SK-N-SH (cell line): ENCODE measurements around the gene ARHGEF6. TPM values are rescaled to one million over a fixed set of nuclear protein-coding genes. Genes with fewer than 3 reads are reported as not detected.

Experiments
- CTCF ChIA-PET: fragments of 300-600, 350-600 bp; formaldehyde crosslinking; extraction: SDS; loops from one replicate; lab custom pipeline; 2021; lab: Yijun Ruan, JAX
- POLR2A ChIA-PET: fragments of 350-600 bp; sonication (Branson Sonifier 250); formaldehyde crosslinking; extraction: SDS; loops from one replicate; lab custom pipeline; 2020; ENCODE audit warnings: antibody characterized with exemption, inconsistent platforms; lab: Yijun Ruan, JAX
- DNase-seq: peaks from one replicate; pipeline ENCODE4 v3.0.0; 2012
- H2AFZ ChIP-seq: fragments of 200-600 bp; sonication (generic); 2 replicates; pipeline ENCODE4 v1.8.1; 2016; ENCODE audit warnings: antibody characterized with exemption, mild to moderate bottlenecking, low read depth
- H3F3A ChIP-seq: fragments of 200-600 bp; sonication (generic); replicated peaks from 2 replicates; pipeline ENCODE3; 2016; ENCODE audit warnings: antibody characterized with exemption, mild to moderate bottlenecking; ENCODE audit not compliant: insufficient read depth
- H3K27ac ChIP-seq, 2 experiments: fragments of 200-500 bp in 1 of 2; fragments of 200-600 bp in 1 of 2; sonication (Bioruptor generic) in 1 of 2; sonication (generic), shearing (Covaris generic) in 1 of 2; 2 replicates each; pipeline versions ENCODE4 v1.5.1 to v1.6.1; 2014 to 2016; ENCODE audit warnings: low read depth in 2 of 2, inconsistent platforms in 1 of 2, low read length in 1 of 2, mild to moderate bottlenecking in 1 of 2, mixed read lengths in 1 of 2
- H3K27me3 ChIP-seq: fragments of 200-600 bp; sonication (generic), shearing (Covaris generic); 2 replicates; pipeline ENCODE4 v1.6.1; 2016; ENCODE audit warnings: mixed run types; ENCODE audit not compliant: insufficient read depth
- H3K36me3 ChIP-seq, 2 experiments: fragments of 200-500 bp in 1 of 2; fragments of 200-600 bp in 1 of 2; sonication (Bioruptor generic) in 1 of 2; sonication (generic) in 1 of 2; replicated peaks in 1 of 2; 2 replicates each; pipeline versions ENCODE3 to v1.5.1; 2014 to 2016; ENCODE audit warnings: low read length in 1 of 2, mild to moderate bottlenecking in 1 of 2; ENCODE audit not compliant: insufficient read depth in 2 of 2, control insufficient read depth in 1 of 2
- H3K4me1 ChIP-seq, 2 experiments: fragments of 200-500 bp in 1 of 2; fragments of 200-600 bp in 1 of 2; sonication (Bioruptor generic) in 1 of 2; sonication (generic), shearing (Covaris generic) in 1 of 2; 2 replicates each; pipeline versions ENCODE4 v1.5.1 to v1.6.1; 2014 to 2016; ENCODE audit warnings: low read depth in 1 of 2, low read length in 1 of 2, mixed run types in 1 of 2; ENCODE audit not compliant: insufficient read depth in 2 of 2, control insufficient read depth in 1 of 2
- H3K4me2 ChIP-seq: fragments of 200-600 bp; sonication (generic), shearing (Covaris generic); 2 replicates; pipeline ENCODE4 v1.6.1; 2017; ENCODE audit warnings: mixed run types
- H3K4me3 ChIP-seq, 2 experiments: fragments of 200-500 bp in 1 of 2; fragments of 200-600 bp in 1 of 2; sonication (Bioruptor generic) in 1 of 2; sonication (generic), shearing (Covaris generic) in 1 of 2; 2 replicates each; pipeline versions ENCODE4 v1.5.1 to v1.8.1; 2014 to 2016; ENCODE audit warnings: low read depth in 2 of 2, inconsistent platforms in 1 of 2, low read length in 1 of 2, mild to moderate bottlenecking in 1 of 2, mixed read lengths in 1 of 2, moderate library complexity in 1 of 2
- H3K79me2 ChIP-seq: fragments of 200-600 bp; sonication (generic); 2 replicates; pipeline ENCODE4 v1.8.1; 2017; ENCODE audit warnings: mild to moderate bottlenecking; ENCODE audit not compliant: insufficient read depth
- H3K9ac ChIP-seq: fragments of 200-600 bp; sonication (generic); 2 replicates; pipeline ENCODE4 v1.6.1; 2017; ENCODE audit warnings: mixed run types
- H3K9me2 ChIP-seq: fragments of 200-600 bp; sonication (generic); 2 replicates; pipeline ENCODE4 v1.6.1; 2017; ENCODE audit warnings: mixed run types
- H3K9me3 ChIP-seq: fragments of 200-600 bp; sonication (generic); 2 replicates; pipeline ENCODE4 v1.6.1; 2017; ENCODE audit warnings: mixed run types, mild to moderate bottlenecking, moderate library complexity
- H4K20me1 ChIP-seq: fragments of 200-600 bp; sonication (generic); 2 replicates; pipeline ENCODE4 v1.6.1; 2017; ENCODE audit warnings: mild to moderate bottlenecking, mixed run types; ENCODE audit not compliant: insufficient read depth
- CHD2 ChIP-seq: fragments of 150-350 bp; IDR thresholded peaks from 2 replicates; pipeline ENCODE4 v1.6.1; 2018; ENCODE audit warnings: low read length; ENCODE audit not compliant: partially characterized antibody
- ELF1 ChIP-seq: IDR thresholded peaks from 2 replicates; pipeline ENCODE4 v1.4.0; 2012
- EP300 ChIP-seq, 2 experiments: IDR thresholded peaks; 2 replicates each; pipeline versions ENCODE4 v1.4.0 to v1.6.1; 2012; ENCODE audit warnings: borderline replicate concordance in 1 of 2, low read depth in 1 of 2, low read length in 1 of 2
- FOXJ3 ChIP-seq: sonication (generic); formaldehyde crosslinking; IDR thresholded peaks from 2 replicates; pipeline ENCODE4 v1.5.1; 2020; ENCODE audit warnings: mild to moderate bottlenecking, missing genetic modification reagents
- FOXM1 ChIP-seq: IDR thresholded peaks from 2 replicates; pipeline ENCODE4 v1.4.0; 2012; ENCODE audit warnings: low read depth, mild to moderate bottlenecking
- GABPA ChIP-seq: IDR thresholded peaks from 2 replicates; pipeline ENCODE4 v1.4.0; 2012; ENCODE audit warnings: low read depth, mild to moderate bottlenecking
- JUND ChIP-seq: IDR thresholded peaks from 2 replicates; pipeline ENCODE4 v1.4.0; 2012
- MEF2A ChIP-seq: IDR thresholded peaks from 2 replicates; pipeline ENCODE4 v1.4.0; 2012; ENCODE audit warnings: low read depth, borderline replicate concordance
- MXI1 ChIP-seq: IDR thresholded peaks from 2 replicates; pipeline ENCODE4 v1.6.1; 2012; ENCODE audit warnings: mild to moderate bottlenecking, low read depth, low read length, improper control_type of control experiment
- NRF1 ChIP-seq: IDR thresholded peaks from 2 replicates; pipeline ENCODE4 v1.6.1; 2012; ENCODE audit warnings: low read depth, mild to moderate bottlenecking, low read length
- RCOR1 ChIP-seq: fragments of 150-350 bp; IDR thresholded peaks from 2 replicates; pipeline ENCODE4 v1.6.1; 2017; ENCODE audit warnings: antibody characterized with exemption, low read length
- SIN3A ChIP-seq: IDR thresholded peaks from 2 replicates; pipeline ENCODE4 v1.6.1; 2012; ENCODE audit warnings: low read depth, mild to moderate bottlenecking, low read length, moderate library complexity, borderline replicate concordance
- YY1 ChIP-seq: IDR thresholded peaks from 2 replicates; pipeline ENCODE4 v1.4.0; 2012; ENCODE audit warnings: low read depth, mild to moderate bottlenecking
- WGBS: methylation state at CpG from one replicate; pipeline ENCODE4 v1.1.6; 2017; ENCODE audit warnings: low lambda C conversion rate; 5-methylcytosine and 5-hydroxymethylcytosine counted together
- polyA plus RNA-seq, 3 experiments: library from polyadenylated mRNA; depleted of rRNA; stranded (reverse); fragments of >200 nt; gene quantifications; 2 replicates each; pipeline ENCODE4 v1.2.3, GENCODE V29; 2012
- TF ChIP-seq, protein P1 (sequence below): IDR thresholded peaks from 2 replicates; pipeline ENCODE4; 2012
- TF ChIP-seq, protein P2 (sequence below): IDR thresholded peaks from 2 replicates; pipeline ENCODE4 v1.4.0; 2012; ENCODE audit warnings: low read depth
- TF ChIP-seq, protein P3 (sequence below): IDR thresholded peaks from 2 replicates; pipeline ENCODE4 v1.4.0; 2012; ENCODE audit warnings: low read depth, borderline replicate concordance
- TF ChIP-seq, protein P4 (sequence below): fragments of 150-350 bp; IDR thresholded peaks from 2 replicates; pipeline ENCODE4 v1.6.1; 2017; ENCODE audit warnings: antibody characterized with exemption, low read length, low read depth, borderline replicate concordance
- TF ChIP-seq, protein P5 (sequence below): IDR thresholded peaks from 2 replicates; pipeline ENCODE4 v1.4.0; 2012; ENCODE audit warnings: low read depth, borderline replicate concordance
- TF ChIP-seq, protein P6 (sequence below): fragments of 150-350 bp; IDR thresholded peaks from 2 replicates; pipeline ENCODE4 v1.6.1; 2016; ENCODE audit warnings: mild to moderate bottlenecking, low read depth, low read length

Gene ARHGEF6
- polyA plus RNA-seq, 1 of the 3 experiments (the other 2 are of a cell fraction): 2.7 TPM

DNA sequence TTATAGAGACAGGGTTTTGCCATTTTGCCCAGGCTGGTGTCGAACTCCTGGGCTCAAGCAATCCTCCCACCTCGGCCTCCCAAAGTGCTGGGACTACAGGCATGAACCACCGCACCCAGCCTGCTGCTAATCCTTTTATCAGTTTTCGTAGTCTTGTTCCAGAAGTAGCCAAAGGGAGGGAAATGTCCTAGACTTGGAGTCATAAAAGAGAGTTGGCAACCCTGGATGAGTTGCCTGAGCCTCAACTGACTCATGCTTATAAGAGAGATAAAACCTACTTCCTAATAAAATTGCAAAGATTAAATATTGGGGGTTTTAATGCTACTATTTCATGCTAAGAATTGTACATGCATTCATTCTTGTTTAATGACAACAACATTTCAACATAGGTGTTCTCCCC lies 88.5 kb downstream of the ARHGEF6 start:
- H3K4me2 ChIP-seq: no peak overlapping the region
- no peaks in the 10 kb centered on the region for H3K36me3 ChIP-seq
- H3K27ac ChIP-seq: no peak overlapping the region
- no peaks in the 10 kb centered on the region for H3K79me2 ChIP-seq
- H3K9me3 ChIP-seq: no peaks in the 10 kb centered on the region
- no peaks in the 10 kb centered on the region for H3K9me2 ChIP-seq
- no peak overlapping the region for H3K4me3 ChIP-seq
- CTCF ChIA-PET: no interaction called here
- H3F3A ChIP-seq: no peaks in the 10 kb centered on the region
- H3K27me3 ChIP-seq: no peaks in the 10 kb centered on the region; the same call in 1 of the 2 replicates
- no peak overlapping the region for H2AFZ ChIP-seq
- TF ChIP-seq, protein P1, sequence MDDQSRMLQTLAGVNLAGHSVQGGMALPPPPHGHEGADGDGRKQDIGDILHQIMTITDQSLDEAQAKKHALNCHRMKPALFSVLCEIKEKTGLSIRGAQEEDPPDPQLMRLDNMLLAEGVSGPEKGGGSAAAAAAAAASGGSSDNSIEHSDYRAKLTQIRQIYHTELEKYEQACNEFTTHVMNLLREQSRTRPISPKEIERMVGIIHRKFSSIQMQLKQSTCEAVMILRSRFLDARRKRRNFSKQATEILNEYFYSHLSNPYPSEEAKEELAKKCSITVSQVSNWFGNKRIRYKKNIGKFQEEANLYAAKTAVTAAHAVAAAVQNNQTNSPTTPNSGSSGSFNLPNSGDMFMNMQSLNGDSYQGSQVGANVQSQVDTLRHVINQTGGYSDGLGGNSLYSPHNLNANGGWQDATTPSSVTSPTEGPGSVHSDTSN: no peak
- TF ChIP-seq, protein P2, sequence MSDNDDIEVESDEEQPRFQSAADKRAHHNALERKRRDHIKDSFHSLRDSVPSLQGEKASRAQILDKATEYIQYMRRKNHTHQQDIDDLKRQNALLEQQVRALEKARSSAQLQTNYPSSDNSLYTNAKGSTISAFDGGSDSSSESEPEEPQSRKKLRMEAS: no peak
- TF ChIP-seq MEF2A (no peak), FOXM1 (no peak), EP300 (IDR thresholded peaks at IDR 0.05; ENCODE audit: borderline replicate concordance in 1 of 2, low read depth in 1 of 2, low read length in 1 of 2) (no peak), FOXJ3 (no peak), YY1 (no peak), MXI1 (no peak), CHD2 (no peak), ELF1 (no peak)
- TF ChIP-seq, protein P3, sequence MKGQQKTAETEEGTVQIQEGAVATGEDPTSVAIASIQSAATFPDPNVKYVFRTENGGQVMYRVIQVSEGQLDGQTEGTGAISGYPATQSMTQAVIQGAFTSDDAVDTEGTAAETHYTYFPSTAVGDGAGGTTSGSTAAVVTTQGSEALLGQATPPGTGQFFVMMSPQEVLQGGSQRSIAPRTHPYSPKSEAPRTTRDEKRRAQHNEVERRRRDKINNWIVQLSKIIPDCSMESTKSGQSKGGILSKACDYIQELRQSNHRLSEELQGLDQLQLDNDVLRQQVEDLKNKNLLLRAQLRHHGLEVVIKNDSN: no peak
- TF ChIP-seq, protein P4, sequence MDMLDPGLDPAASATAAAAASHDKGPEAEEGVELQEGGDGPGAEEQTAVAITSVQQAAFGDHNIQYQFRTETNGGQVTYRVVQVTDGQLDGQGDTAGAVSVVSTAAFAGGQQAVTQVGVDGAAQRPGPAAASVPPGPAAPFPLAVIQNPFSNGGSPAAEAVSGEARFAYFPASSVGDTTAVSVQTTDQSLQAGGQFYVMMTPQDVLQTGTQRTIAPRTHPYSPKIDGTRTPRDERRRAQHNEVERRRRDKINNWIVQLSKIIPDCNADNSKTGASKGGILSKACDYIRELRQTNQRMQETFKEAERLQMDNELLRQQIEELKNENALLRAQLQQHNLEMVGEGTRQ: no peak
- TF ChIP-seq, all 33 proteins: peak for 0
- POLR2A ChIA-PET: no interaction called here
- no peaks in the 10 kb centered on the region; a peak in 1 of 4 replicates for H3K4me1 ChIP-seq
- DNase-seq: no peak
- 48% methylated on average over 4 of the region's 4 CpGs for WGBS
- H4K20me1 ChIP-seq: no peaks in the 10 kb centered on the region
- H3K9ac ChIP-seq: no peak overlapping the region

DNA sequence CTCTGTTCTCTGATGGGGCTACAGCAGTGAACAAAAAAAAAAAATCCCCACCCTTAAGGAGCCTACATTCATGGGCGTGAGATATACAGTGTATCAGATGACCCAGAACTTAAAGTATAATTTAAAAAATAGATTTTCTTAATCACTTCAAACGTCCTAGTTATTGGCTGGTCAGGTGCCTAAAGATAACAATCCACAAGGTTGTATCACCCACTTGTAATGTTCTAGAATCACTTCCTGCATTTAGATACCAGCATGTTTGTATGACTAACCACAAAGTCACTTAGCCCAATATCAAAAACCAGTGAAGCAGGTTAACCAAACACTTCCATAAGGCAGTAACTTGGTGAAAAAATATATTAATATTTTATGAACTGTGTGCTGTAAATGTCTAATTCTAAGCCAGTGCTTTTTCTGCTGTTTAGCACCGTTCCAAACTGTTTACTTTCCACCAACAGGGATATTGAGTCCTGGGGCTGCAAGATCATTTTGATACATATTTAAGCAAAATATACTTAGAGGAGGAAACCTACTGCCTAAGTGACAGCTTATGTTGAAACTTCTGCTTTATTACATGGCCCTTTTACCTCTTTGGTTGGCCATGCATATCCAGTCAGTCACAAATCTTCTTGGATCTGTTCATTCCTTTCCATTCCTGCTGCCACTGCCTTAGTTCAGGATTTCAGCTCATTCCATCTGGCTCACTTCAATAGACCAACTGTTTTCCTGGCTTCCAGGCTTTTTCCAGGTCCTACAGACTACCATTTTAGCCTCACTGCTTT lies 89.5 kb downstream of the ARHGEF6 start:
- no peak overlapping the region for H2AFZ ChIP-seq
- 31% methylated on average over 3 of the region's 3 CpGs for WGBS
- POLR2A ChIA-PET: no interaction called here
- TF ChIP-seq, protein P1: no peak
- TF ChIP-seq JUND (no peak), SIN3A (no peak), NRF1 (no peak), GABPA (no peak), CHD2 (no peak), RCOR1 (no peak)
- TF ChIP-seq, protein P5, sequence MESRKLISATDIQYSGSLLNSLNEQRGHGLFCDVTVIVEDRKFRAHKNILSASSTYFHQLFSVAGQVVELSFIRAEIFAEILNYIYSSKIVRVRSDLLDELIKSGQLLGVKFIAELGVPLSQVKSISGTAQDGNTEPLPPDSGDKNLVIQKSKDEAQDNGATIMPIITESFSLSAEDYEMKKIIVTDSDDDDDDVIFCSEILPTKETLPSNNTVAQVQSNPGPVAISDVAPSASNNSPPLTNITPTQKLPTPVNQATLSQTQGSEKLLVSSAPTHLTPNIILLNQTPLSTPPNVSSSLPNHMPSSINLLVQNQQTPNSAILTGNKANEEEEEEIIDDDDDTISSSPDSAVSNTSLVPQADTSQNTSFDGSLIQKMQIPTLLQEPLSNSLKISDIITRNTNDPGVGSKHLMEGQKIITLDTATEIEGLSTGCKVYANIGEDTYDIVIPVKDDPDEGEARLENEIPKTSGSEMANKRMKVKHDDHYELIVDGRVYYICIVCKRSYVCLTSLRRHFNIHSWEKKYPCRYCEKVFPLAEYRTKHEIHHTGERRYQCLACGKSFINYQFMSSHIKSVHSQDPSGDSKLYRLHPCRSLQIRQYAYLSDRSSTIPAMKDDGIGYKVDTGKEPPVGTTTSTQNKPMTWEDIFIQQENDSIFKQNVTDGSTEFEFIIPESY: no peak
- TF ChIP-seq, protein P2: no peak
- TF ChIP-seq, protein P6, sequence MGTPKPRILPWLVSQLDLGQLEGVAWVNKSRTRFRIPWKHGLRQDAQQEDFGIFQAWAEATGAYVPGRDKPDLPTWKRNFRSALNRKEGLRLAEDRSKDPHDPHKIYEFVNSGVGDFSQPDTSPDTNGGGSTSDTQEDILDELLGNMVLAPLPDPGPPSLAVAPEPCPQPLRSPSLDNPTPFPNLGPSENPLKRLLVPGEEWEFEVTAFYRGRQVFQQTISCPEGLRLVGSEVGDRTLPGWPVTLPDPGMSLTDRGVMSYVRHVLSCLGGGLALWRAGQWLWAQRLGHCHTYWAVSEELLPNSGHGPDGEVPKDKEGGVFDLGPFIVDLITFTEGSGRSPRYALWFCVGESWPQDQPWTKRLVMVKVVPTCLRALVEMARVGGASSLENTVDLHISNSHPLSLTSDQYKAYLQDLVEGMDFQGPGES: no peak

More for the DNA sequence above, 89.5 kb downstream of the ARHGEF6 start:
- no peak overlapping the region for H3K4me3 ChIP-seq
- no peaks in the 10 kb centered on the region for H3K9me3 ChIP-seq
- H3K4me2 ChIP-seq: no peak overlapping the region
- CTCF ChIA-PET: no interaction called here
- H3K27ac ChIP-seq: no peak overlapping the region
- DNase-seq: no peak
- H3K79me2 ChIP-seq: no peaks in the 10 kb centered on the region
- no peaks in the 10 kb centered on the region for H3K9me2 ChIP-seq
- no peaks in the 10 kb centered on the region for H3K36me3 ChIP-seq
- no peaks in the 10 kb centered on the region for H4K20me1 ChIP-seq
- no peak overlapping the region for H3K9ac ChIP-seq
- no peaks in the 10 kb centered on the region; the same call in 1 of the 2 replicates for H3K27me3 ChIP-seq
- no peaks in the 10 kb centered on the region; a peak in 1 of 4 replicates for H3K4me1 ChIP-seq
- H3F3A ChIP-seq: no peaks in the 10 kb centered on the region
